ENCODE data around the gene TLE5.

DNA sequence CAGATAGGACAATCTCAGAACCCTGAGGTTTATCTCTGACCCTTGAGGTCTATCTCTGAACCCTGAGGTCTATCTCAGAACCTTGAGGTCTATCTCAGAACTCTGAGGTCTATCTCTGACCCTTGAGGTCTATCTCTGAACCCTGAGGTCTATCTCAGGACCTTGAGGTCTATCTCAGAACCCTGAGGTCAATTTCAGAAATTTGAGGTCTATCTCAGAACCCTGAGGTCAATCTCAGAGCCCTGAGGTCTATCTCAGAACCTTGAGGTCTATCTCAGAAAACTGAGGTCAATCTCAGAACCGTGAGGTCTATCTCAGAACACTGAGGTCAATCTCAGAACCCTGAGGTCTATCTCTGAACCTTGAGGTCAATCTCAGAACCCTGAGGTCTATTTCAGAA, 35.5 kb downstream of the TLE5 start:
- TF ChIP-seq CTCF (IDR thresholded peaks at IDR 0.05) (no peak), POLR2A (IDR thresholded peaks at IDR 0.05) (no peak)
